H9 (cell line): ENCODE measurements around the gene COL4A1. TPM values are rescaled to one million over a fixed set of nuclear protein-coding genes. Genes with fewer than 3 reads are reported as not detected.

Experiments
- DNase-seq: peaks from one replicate; pipeline ENCODE4 v3.0.0-alpha.2; 2017
- H2AFZ ChIP-seq: one replicate; pipeline ENCODE4 v1.6.1; 2013; ENCODE audit warnings: mild to moderate bottlenecking, low read length, control low read depth, moderate library complexity
- H2AK5ac ChIP-seq: 2 replicates; pipeline ENCODE4 v1.6.1; 2013; ENCODE audit warnings: low read length, control low read depth, mixed read lengths; ENCODE audit not compliant: insufficient read length
- H2BK120ac ChIP-seq: one replicate; pipeline ENCODE4 v1.6.1; 2013; ENCODE audit warnings: low read depth, mild to moderate bottlenecking, low read length, control low read depth, inconsistent platforms; ENCODE audit not compliant: poor library complexity, severe bottlenecking
- H2BK12ac ChIP-seq: 2 replicates; pipeline ENCODE4 v1.6.1; 2013; ENCODE audit warnings: low read length, control low read depth, mixed read lengths, low read depth; ENCODE audit not compliant: insufficient read length
- H2BK15ac ChIP-seq: 2 replicates; pipeline ENCODE4 v1.6.1; 2013; ENCODE audit warnings: low read depth, low read length, control low read depth
- H2BK20ac ChIP-seq: one replicate; pipeline ENCODE4 v1.6.1; 2013; ENCODE audit warnings: low read depth, mild to moderate bottlenecking, low read length, control low read depth, inconsistent platforms; ENCODE audit not compliant: poor library complexity, severe bottlenecking
- H2BK5ac ChIP-seq: 2 replicates; pipeline ENCODE4 v1.6.1; 2013; ENCODE audit warnings: low read length, control low read depth, mixed read lengths; ENCODE audit not compliant: insufficient read length
- H3K14ac ChIP-seq: 2 replicates; pipeline ENCODE4 v1.6.1; 2013; ENCODE audit warnings: low read length, control low read depth; ENCODE audit not compliant: insufficient read depth
- H3K18ac ChIP-seq: 2 replicates; pipeline ENCODE4 v1.6.1; 2013; ENCODE audit warnings: low read depth, mild to moderate bottlenecking, mixed read lengths, low read length, control low read depth; ENCODE audit not compliant: insufficient read length
- H3K23ac ChIP-seq: 2 replicates; pipeline ENCODE4 v1.6.1; 2013; ENCODE audit warnings: low read length, control low read depth, mixed read lengths, low read depth; ENCODE audit not compliant: insufficient read length
- H3K23me2 ChIP-seq: 2 replicates; pipeline ENCODE4 v1.6.1; 2013; ENCODE audit warnings: low read depth, mild to moderate bottlenecking, mixed read lengths, low read length, control low read depth; ENCODE audit not compliant: insufficient read length, poor library complexity, severe bottlenecking
- H3K27ac ChIP-seq: 2 replicates; pipeline ENCODE4 v1.5.1; 2013; ENCODE audit warnings: low read length, control low read depth, mixed read lengths, low read depth; ENCODE audit not compliant: insufficient read length
- H3K27me3 ChIP-seq: 2 replicates; pipeline ENCODE4 v1.6.1; 2013; ENCODE audit warnings: low read length, control low read depth, inconsistent platforms; ENCODE audit not compliant: insufficient read depth
- H3K4ac ChIP-seq: 2 replicates; pipeline ENCODE4 v1.6.1; 2013; ENCODE audit warnings: low read depth, mild to moderate bottlenecking, control low read depth, inconsistent platforms, low read length, moderate library complexity
- H3K4me1 ChIP-seq: 2 replicates; pipeline ENCODE4 v1.6.1; 2013; ENCODE audit warnings: low read length, control low read depth, inconsistent platforms; ENCODE audit not compliant: insufficient read depth
- H3K4me2 ChIP-seq: 2 replicates; pipeline ENCODE4 v1.6.1; 2013; ENCODE audit warnings: low read length, control low read depth, mixed read lengths; ENCODE audit not compliant: insufficient read length, insufficient read depth
- H3K56ac ChIP-seq: 2 replicates; pipeline ENCODE4 v1.6.1; 2013; ENCODE audit warnings: low read depth, mild to moderate bottlenecking, mixed read lengths, low read length, control low read depth; ENCODE audit not compliant: insufficient read length
- H3K79me1 ChIP-seq: 2 replicates; pipeline ENCODE4 v1.6.1; 2013; ENCODE audit warnings: low read depth, mild to moderate bottlenecking, moderate library complexity, low read length, control low read depth, inconsistent platforms; ENCODE audit not compliant: insufficient read depth, poor library complexity, severe bottlenecking
- H3K79me2 ChIP-seq: 2 replicates; pipeline ENCODE4 v1.6.1; 2013; ENCODE audit warnings: low read length, control low read depth, inconsistent platforms; ENCODE audit not compliant: insufficient read depth
- H3K9ac ChIP-seq: 2 replicates; pipeline ENCODE4 v1.6.1; 2013; ENCODE audit warnings: low read length, control low read depth, mixed read lengths; ENCODE audit not compliant: insufficient read length; ENCODE audit errors: extremely low read depth
- H3K9me3 ChIP-seq: one replicate; pipeline ENCODE4 v1.6.1; 2013; ENCODE audit warnings: low read depth, low read length, inconsistent platforms; ENCODE audit not compliant: control insufficient read depth
- H3T11ph ChIP-seq: one replicate; pipeline ENCODE4 v1.6.1; 2013; ENCODE audit warnings: mild to moderate bottlenecking, low read length, control low read depth, inconsistent platforms
- H4K20me1 ChIP-seq: one replicate; pipeline ENCODE4 v1.6.1; 2013; ENCODE audit not compliant: control insufficient read depth, insufficient read length, insufficient read depth
- H4K5ac ChIP-seq: 2 replicates; pipeline ENCODE4 v1.6.1; 2013; ENCODE audit warnings: low read depth, mild to moderate bottlenecking, mixed read lengths, low read length, control low read depth; ENCODE audit not compliant: insufficient read length
- H4K8ac ChIP-seq: replicated peaks from 2 replicates; pipeline ENCODE4 v1.6.1; 2013; ENCODE audit warnings: low read length, control low read depth, mixed read lengths, low read depth; ENCODE audit not compliant: insufficient read length
- H4K91ac ChIP-seq: 2 replicates; pipeline ENCODE4 v1.6.1; 2013; ENCODE audit warnings: low read depth, mild to moderate bottlenecking, moderate library complexity, mixed read lengths, low read length, control low read depth; ENCODE audit not compliant: insufficient read length
- H3K27ac Mint-ChIP-seq, 3 experiments: 2 replicates in 2 of 3; 3 replicates in 1 of 3; pipeline ENCODE4 v1.8.0; 2020 to 2021; ENCODE audit warnings: mixed read lengths in 3 of 3, mild to moderate bottlenecking in 1 of 3, moderate library complexity in 1 of 3
- H3K27me3 Mint-ChIP-seq: 2 replicates; pipeline ENCODE4 v1.8.0; 2021; ENCODE audit warnings: low read depth, mild to moderate bottlenecking, moderate library complexity, mixed read lengths
- H3K36me3 Mint-ChIP-seq, 3 experiments: 2 replicates in 2 of 3; 3 replicates in 1 of 3; pipeline ENCODE4 v1.8.0; 2020 to 2021; ENCODE audit warnings: low read depth in 3 of 3, mixed read lengths in 3 of 3; ENCODE audit not compliant: insufficient read depth in 1 of 3
- H3K4me1 Mint-ChIP-seq, 2 experiments: 2 replicates each; pipeline ENCODE4 v1.8.0; 2020; ENCODE audit warnings: mixed read lengths in 2 of 2
- H3K4me3 Mint-ChIP-seq, 2 experiments: 2 replicates in 1 of 2; 3 replicates in 1 of 2; pipeline ENCODE4 v1.8.0; 2020 to 2021; ENCODE audit warnings: mild to moderate bottlenecking in 2 of 2, mixed read lengths in 2 of 2, moderate library complexity in 1 of 2
- H3K9me3 Mint-ChIP-seq, 2 experiments: 2 replicates in 1 of 2; 3 replicates in 1 of 2; pipeline ENCODE4 v1.8.0; 2020; ENCODE audit warnings: mild to moderate bottlenecking in 2 of 2, mixed read lengths in 2 of 2, moderate library complexity in 1 of 2
- CTCF ChIP-seq: fragments of 200-600 bp; sonication (generic); conservative IDR thresholded peaks from 3 replicates; pipeline ENCODE4 v1.8.0; 2021; ENCODE audit warnings: antibody characterized with exemption, mild to moderate bottlenecking
- WGBS: extraction: QIAGEN DNeasy Blood & Tissue Kit; methylation state at CpG from one replicate; pipeline ENCODE4 v1.1.7; 2013; ENCODE audit warnings: missing lambda C conversion rate, low lambda C conversion rate, mixed read lengths; ENCODE audit not compliant: insufficient read length; ENCODE audit errors: extremely low coverage; 5-methylcytosine and 5-hydroxymethylcytosine counted together
- total RNA-seq: library from RNA; stranded (reverse); gene quantifications from 2 replicates; pipeline ENCODE4 v1.2.1, GENCODE V29; 2021

COL4A1 gene
- total RNA-seq, 1 experiment from 2014 or later = 73.1 TPM

GRCh38 chr13:110297766-110298504 lies 9.0 kb downstream of the COL4A1 start:
- Histone ChIP-seq H3K79me1 (no peaks in the 10 kb centered on the region), H2BK5ac (no peak overlapping the region), H3K27me3 (no peaks in the 10 kb centered on the region), H4K20me1 (no peaks in the 10 kb centered on the region), H3K23ac (no peak overlapping the region), H3K23me2 (no peaks in the 10 kb centered on the region), H3K4me2 (peak overlapping the region; percentile 9), H3K27ac (no peak overlapping the region), H4K5ac (no peak overlapping the region), H3K4me1 (no peaks in the 10 kb centered on the region; the same call in 1 of the 2 replicates), H3T11ph (no peak overlapping the region), H3K56ac (no peak overlapping the region), H3K79me2 (peaks cover 2% of the 10 kb centered on the region; the same call in 1 of the 2 replicates), H4K91ac (no peak overlapping the region), H3K9me3 (no peaks in the 10 kb centered on the region), H3K4ac (no peak overlapping the region), H3K9ac (no peak overlapping the region), H2AFZ (no peak overlapping the region), H4K8ac (no peak overlapping the region), H2AK5ac (no peak overlapping the region), H2BK15ac (no peak overlapping the region), H2BK20ac (no peak overlapping the region), H3K14ac (no peak overlapping the region), H2BK12ac (no peak overlapping the region), H2BK120ac (no peak overlapping the region), H3K18ac (no peak overlapping the region)
- TF ChIP-seq CTCF = no peak
- WGBS = no CpG with 5 or more reads among the region's 12 CpGs
- Mint-ChIP-seq H3K4me3 (no peak overlapping the region), H3K27me3 (peaks cover 5% of the 10 kb centered on the region), H3K4me1 (peaks cover 29 to 34% of the 10 kb centered on the region in 2 experiments), H3K36me3 (no peaks in the 10 kb centered on the region; a peak in 1 of 7 replicates), H3K9me3 (no peaks in the 10 kb centered on the region), H3K27ac (no peak overlapping the region)
- no peak for DNase-seq
